Body of pancreas (tissue), 4 donors: ENCODE measurements around the gene TCIRG1.

Experiments used
- POLR2A ChIP-seq, 3 donors: fragments of 450-650 bp; IDR thresholded peaks; one replicate each; pipeline ENCODE4 v1.6.1; 2016; ENCODE audit warnings: antibody characterized with exemption in 3 of 3, mild to moderate bottlenecking in 2 of 3
- TF ChIP-seq, protein P1 (sequence below), 7 experiments: fragments of 450-650 bp in 4 of 7; fragments of 200-600 bp in 3 of 7; sonication (generic) in 3 of 7; IDR thresholded peaks; one replicate each; pipeline ENCODE4 v1.5.1; 2016 to 2019; ENCODE audit warnings: antibody characterized with exemption in 7 of 7

DNA sequence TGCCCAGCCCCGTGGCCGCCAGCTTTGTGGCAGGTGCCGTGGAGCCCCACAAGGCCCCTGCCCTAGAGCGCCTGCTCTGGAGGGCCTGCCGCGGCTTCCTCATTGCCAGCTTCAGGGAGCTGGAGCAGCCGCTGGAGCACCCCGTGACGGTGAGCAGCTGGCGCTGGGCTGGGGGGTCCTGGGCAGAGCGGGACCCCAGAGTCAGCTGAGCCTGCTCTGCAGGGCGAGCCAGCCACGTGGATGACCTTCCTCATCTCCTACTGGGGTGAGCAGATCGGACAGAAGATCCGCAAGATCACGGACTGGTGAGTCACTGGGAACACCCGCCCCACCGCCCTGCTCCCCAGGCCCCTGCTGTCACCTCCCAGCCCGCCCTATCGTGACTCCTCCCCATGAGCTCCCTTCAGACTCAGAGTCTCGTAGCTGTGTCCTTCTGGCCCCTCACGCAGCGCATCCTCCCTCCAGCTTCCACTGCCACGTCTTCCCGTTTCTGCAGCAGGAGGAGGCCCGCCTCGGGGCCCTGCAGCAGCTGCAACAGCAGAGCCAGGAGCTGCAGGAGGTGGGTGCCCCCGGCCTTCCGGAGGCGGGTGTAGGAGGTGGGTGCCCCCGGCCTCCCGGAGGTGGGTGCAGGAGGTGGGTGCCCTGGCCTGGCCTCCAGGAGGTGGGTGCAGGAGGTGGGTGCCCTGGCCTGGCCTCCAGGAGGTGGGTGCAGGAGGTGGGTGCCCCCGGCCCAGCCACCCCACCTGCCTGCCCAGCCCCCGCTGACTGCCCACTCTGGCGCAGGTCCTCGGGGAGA is 4.7 kb downstream of the TCIRG1 start:
- TF ChIP-seq, protein P1, sequence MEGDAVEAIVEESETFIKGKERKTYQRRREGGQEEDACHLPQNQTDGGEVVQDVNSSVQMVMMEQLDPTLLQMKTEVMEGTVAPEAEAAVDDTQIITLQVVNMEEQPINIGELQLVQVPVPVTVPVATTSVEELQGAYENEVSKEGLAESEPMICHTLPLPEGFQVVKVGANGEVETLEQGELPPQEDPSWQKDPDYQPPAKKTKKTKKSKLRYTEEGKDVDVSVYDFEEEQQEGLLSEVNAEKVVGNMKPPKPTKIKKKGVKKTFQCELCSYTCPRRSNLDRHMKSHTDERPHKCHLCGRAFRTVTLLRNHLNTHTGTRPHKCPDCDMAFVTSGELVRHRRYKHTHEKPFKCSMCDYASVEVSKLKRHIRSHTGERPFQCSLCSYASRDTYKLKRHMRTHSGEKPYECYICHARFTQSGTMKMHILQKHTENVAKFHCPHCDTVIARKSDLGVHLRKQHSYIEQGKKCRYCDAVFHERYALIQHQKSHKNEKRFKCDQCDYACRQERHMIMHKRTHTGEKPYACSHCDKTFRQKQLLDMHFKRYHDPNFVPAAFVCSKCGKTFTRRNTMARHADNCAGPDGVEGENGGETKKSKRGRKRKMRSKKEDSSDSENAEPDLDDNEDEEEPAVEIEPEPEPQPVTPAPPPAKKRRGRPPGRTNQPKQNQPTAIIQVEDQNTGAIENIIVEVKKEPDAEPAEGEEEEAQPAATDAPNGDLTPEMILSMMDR (IDR thresholded peaks at IDR 0.05), result no peak
- TF ChIP-seq POLR2A (IDR thresholded peaks at IDR 0.05), result no peak
